ENCODE results near the gene EML4.
A peak's percentile ranks its signal among the peaks of the same experiment; 100 is the strongest.
"Not testable (repeated sequence)": the region's sequence is repeated elsewhere in the genome, so short reads cannot be mapped to it uniquely, and the experiment has no call there.

EML4 gene

DNA sequence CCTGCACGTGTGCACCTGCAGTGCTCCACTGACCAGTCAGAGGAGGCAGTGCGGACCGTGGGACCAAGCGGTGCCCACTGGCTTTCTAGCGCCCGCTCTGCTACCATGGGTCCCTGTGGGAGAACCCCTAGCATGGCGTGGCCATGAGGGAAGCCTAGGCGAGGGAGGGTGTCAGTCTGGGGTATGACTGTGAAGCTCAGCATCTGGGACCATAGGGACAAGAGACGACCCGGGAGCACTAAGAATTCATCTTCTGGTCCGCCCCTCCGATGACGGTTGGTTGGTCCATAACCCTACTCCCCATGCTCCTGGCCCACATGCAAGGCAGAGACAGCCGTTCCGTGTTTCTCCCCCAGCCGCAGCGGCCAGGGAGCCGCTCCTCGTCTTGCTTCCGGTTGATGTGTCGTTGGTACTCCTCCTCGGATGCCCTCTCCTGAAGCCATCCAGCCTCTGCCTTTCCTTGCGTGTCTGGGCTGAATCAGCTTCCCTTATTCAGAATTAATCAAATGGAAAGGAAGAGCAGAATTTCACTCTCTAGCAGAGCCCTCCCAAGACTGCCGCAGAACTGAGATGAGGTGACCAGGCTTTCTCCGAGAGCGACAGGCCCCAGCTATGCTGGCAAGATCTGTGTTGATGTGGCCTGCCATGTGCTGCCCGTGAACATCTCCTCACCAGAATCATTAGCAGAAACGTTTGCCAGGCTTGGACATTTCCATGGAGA is 168.9 kb downstream of the EML4 start:
- DNase-seq: no peak

DNA sequence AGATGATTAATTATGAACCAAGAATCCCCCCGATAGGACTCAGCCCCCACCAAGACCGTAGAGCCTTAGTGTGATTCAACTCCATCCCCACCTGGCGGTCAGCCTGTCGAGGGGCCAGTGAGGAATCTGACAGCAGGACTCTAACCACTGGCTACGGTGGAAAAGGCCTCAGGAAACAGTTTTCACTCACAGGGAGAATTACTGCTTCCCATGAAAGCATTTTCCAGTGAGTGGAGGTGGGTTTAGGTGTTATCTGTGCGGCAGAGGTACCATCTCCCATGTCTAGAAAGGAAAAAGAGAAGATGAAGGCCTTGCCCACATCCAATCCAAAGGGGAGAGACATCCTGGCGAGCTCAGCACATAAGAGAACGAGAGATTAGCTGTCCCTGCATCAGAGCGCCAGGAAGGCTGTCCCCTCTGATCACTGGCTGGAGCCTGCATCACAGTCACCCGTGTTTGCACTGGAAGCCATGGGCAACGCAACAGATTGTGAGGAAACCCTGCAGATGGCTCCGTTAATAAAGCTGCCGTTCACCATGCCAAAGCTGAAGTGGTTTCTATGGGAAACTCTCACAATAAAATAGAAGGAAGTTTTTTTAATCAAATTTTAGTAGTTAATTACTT is 169.5 kb downstream of the EML4 start:
- no peak for DNase-seq

GRCh38 chr2:42339191-42339912 is 170.2 kb downstream of the EML4 start:
- DNase-seq: no peak

GRCh38 chr2:42340045-42340937 is 171.1 kb downstream of the EML4 start:
- DNase-seq: no peak

- no peak for DNase-seq
These were observed 171.9 kb downstream of the EML4 start for GRCh38 chr2:42340938-42341636.

DNA sequence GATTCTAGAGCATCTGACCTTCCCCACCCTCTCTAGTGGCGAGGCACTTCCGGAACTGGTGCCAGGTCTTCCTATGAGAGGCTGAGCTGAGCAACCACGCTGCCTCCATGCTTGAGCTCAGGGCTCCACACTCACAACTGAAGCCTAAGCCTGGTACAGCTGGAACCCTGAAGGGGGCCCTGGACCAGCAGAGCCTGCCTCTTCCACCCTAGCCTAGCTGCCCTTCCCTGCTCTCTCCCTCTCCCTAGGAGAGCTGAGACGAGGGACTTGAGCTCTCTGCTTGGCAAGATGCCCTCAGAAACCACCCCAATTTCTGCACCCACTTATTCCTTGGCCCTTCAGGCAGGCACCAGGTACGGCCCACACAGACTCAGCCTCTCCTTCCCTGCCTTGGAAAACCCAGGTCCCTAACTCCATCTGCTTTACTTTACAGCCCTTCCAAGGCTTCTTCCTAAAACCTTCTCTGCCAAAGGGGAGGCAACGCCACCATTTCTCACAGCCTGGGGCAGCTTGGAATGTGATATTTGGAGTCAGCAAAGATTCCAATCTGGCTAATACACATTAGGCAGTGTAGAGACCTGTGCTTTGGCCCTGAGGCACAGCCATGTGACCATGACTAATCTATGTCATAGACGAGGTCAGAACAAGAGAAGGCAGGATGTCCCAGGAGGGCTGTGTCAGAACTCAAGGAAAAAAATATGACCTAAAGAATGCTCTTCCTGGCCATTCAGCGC is 173.1 kb downstream of the EML4 start:
- peak; percentile 68 to 73 (median 70) for DNase-seq

DNA sequence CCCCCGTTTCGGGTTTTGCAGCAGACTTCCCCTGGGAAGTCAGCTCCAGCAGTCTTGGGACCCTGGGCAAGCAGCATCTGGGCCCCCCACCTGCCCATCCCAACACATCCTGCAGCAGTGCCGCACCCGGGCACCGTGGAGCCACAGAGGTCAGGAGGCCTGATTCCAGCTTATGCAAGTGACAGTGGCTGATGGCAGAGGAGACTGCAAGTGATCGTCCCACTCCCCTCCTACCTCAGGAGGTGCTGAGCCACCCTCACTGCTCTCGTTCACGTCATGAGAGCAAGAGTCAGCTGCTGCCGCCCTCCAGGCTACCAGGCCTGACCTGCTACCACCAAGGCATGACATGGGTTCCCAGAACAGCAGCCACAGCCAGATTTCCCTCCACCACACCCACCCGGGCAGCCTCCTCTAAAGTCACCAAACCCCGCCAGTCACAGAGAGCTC is 173.7 kb downstream of the EML4 start:
- no peak for DNase-seq

DNA sequence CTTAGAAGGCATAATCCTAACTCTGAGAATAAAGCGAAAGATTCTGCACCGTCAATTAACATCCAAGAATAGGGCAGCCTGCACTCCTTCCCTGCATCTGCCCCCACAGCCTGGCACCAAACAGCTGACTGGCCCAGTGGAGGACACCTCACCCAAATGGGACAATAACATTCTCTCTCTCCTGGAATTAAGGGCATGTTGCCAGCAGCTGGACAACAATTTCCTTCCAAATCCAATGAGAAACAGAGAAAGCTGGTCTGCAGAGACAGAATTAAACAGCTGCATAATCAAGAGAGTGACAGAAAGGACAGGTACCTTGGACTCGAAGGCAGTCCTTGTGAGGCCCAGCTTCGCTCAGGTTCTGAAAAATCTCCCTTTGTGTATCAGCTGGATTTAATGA is 176.8 kb downstream of the EML4 start:
- no peak for DNase-seq

DNA sequence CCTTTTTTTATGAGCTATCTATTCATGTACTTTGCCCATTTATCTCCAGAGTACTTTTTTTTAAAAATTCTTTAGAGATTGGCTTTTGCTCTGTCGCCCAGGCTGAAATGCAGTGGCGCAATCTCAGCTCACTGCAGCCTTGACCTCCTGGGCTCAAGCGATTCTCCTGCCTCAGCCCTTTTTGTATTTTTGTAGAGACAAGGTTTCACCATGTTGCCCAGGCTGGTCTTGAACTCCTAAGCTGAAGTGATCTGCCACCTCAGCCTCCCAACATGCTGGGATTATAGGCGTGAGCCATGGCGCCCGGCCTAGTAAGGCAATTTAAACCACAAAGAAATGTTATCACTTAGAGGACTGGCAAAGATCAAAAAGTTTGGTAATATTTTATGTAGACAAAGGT is 177.7 kb downstream of the EML4 start:
- not testable (repeated sequence) for DNase-seq

- not testable (repeated sequence) for DNase-seq
These were observed 178.4 kb downstream of the EML4 start for GRCh38 chr2:42347518-42347917.

DNA sequence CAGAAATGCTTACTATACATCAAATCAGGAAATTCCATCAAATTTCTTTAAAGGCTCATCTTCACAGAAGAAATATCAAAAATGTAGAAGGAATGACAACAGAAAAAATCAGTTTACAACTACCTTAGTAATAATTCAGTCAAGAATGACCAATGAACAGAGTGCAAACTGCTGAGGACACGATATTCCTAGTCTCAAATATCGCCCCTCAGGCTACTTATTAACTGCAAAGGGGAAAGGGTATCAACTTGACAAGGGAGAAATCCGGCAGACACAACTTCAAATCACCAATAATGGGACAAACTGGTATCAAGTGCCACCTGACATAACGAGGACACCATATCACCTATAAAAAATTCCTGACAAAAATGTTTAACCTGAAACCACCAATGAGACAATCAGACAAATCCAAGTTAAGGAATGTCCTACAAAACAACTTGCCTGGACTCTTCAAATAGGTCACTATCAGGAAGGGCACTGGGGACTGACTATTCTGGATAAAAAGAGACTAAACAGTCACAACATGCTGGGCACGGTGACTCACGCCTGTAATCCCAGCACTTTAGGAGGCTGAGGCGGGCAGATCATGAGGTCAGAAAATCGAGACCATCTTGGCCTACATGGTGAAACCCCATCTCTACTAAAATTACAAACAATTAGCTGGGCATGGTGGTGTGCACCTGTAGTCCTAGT is 179.1 kb downstream of the EML4 start:
- no peak for DNase-seq

DNA sequence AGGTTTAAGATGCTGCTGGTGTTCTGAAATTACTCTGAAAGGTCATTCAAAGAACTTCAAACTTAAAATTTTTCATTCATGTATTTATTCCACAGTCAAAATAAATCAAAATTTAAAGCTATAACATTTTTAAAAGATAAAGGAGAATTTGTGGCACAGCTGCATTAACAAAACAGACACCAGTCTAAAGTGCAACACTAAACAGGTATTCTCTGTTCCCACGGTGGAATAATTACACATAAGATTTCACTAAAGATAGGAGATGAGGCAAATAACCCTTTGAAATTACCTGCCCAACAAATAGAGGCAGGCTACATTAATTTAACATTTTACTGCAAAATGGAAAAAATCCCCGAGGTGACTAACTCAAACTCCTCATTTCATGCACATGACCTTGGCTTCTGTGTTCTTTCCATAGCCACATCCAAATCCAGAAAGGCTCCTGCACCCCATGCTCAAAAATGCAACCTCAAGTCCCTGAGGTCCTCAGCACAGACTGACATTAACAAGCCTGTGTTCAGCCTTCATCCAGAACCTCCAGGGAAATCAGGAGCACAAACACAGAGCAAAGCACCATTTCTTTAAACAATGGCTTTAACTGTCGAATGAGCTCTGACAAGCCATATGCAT is 181.4 kb downstream of the EML4 start:
- DNase-seq: no peak

DNA sequence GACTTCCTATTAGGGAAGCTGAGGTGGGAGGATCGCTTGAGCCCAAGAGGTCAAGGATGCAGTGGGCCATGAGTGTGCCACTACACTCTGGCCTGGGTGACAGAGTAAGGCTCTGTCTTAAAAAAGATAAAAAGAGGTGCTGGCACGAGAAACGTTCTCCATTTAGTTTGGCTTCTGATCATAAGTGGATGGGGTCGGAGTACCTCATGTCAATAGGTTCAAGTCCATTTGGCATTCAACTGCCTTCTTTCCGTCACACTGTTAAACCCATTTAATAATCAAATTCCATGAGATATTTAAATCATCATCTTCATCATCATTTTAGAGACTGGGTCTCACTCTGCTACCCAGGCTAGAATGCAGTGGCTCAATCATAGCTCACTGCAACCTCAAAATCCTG is 182.7 kb downstream of the EML4 start:
- DNase-seq: no peak

- no peak for DNase-seq
These were observed 184.8 kb downstream of the EML4 start for GRCh38 chr2:42353792-42354429.

GRCh38 chr2:42359304-42359964 is 190.3 kb downstream of the EML4 start:
- DNase-seq: peak; percentile 31 to 54 (median 35)

GRCh38 chr2:42359965-42360483 is 190.9 kb downstream of the EML4 start:
- peak; percentile 52 to 57 (median 55) for DNase-seq

GRCh38 chr2:42360493-42360889 is 191.3 kb downstream of the EML4 start:
- no peak for DNase-seq

GRCh38 chr2:42360890-42361727 is 192.0 kb downstream of the EML4 start, which contains the start of gene COX7A2L:
Gene COX7A2L, minus strand, starts transcription at chr2:42361217. Its CDS starts 56 bp downstream, at chr2:42361161.
- DNase-seq: peak; percentile 97 to 99 (median 98)

Measured in suppressor macrophage treated with lipopolysaccharide for 1 hour (primary cell).